SW480 (cell line): ENCODE measurements around the gene CAPN9.
"Not testable (repeated sequence)": the region's sequence is repeated elsewhere in the genome, so short reads cannot be mapped to it uniquely, and the experiment has no call there.

Experiments
- DNase-seq: peaks from one replicate; pipeline ENCODE4 v3.0.0-alpha.2; 2016; ENCODE audit warnings: low spot score

The CAPN9 gene, protein sequence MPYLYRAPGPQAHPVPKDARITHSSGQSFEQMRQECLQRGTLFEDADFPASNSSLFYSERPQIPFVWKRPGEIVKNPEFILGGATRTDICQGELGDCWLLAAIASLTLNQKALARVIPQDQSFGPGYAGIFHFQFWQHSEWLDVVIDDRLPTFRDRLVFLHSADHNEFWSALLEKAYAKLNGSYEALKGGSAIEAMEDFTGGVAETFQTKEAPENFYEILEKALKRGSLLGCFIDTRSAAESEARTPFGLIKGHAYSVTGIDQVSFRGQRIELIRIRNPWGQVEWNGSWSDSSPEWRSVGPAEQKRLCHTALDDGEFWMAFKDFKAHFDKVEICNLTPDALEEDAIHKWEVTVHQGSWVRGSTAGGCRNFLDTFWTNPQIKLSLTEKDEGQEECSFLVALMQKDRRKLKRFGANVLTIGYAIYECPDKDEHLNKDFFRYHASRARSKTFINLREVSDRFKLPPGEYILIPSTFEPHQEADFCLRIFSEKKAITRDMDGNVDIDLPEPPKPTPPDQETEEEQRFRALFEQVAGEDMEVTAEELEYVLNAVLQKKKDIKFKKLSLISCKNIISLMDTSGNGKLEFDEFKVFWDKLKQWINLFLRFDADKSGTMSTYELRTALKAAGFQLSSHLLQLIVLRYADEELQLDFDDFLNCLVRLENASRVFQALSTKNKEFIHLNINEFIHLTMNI

DNA sequence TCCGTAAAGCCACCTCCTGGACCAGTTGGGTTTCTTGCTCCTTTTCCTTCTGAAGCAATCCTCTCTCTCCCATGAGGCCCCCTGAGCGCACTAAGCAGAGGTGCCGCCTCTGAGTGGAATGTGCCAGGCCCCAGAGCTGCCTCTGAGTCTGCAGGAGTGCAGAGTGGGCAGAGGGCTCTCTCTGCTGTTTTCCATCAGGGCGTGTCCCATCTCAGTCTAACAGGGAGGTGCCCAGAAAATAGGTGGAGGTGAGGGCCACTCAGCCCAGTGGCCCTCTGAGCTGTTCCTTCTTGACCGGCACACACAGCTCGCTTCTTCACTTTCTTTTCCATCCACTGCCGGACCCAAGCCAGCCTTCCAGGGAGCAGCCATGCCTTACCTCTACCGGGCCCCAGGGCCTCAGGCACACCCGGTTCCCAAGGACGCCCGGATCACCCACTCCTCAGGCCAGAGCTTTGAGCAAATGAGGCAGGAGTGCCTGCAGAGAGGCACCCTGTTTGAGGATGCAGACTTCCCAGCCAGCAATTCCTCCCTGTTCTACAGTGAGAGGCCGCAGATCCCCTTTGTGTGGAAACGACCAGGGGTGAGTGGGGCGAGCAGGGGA, at the start of gene CAPN9:
Gene CAPN9, plus strand, starts transcription at position 262 of the 604 bp plus-strand sequence. Its CDS starts 109 bp downstream, at position 371.
- no peak for DNase-seq

DNA sequence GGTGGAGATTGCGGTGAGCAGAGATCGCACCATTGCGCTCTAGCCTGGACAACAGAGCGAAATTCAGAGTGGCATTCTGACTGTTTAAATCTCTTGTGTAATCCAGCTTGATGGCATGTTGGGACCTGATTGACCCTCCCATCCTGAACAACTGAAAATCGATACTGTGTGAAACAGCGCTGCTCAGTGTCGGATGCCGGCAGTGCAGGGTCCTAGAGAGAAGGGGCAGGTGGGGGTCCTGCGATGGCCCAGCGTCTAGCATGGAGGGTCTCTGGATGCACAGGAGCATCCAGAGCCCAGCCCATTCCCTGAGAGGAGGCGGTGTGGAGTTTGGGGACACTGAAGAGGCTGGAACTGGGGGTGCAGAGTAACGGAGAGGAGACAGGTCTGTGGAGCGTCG, 49.1 kb upstream of the CAPN9 start:
- no peak for DNase-seq

DNA sequence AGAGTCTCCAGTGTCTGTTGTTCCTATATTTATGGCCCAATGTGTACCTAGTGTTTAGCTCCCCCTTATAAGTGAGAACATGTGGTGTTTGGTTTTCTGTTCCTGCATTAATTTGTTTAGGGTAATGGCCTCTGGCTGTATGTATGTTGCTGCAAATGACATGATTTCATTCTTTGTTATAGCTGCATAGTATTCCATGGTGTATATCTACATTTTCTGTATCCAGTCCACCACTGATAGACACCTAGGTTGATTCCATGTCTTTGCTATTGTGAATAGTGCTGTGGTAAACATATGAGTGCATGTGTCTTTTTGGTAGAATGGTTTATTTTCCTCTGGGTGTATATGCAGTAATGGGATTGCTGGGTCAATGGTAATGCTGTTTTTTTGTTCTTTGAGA, 48.2 kb upstream of the CAPN9 start:
- DNase-seq, result not testable (repeated sequence)

DNA sequence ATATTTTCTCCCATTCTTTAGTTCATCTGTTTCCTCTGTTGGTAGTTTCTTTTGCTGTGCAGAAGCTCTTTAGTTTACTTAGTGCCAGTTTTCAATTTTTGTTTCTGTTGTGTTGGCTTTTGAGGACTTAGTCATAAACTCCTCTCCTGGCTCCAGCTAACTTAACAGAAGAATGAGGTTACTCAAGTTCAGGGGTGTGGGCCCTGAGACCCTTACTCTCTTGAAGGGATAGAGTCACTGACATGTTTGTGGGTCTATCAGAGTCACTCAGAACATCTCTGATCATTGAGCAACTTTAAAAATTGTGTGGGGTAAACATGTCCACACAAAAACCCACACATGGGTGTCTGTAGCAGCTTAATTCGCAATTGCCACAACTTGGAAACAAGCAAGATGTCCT, 47.5 kb upstream of the CAPN9 start:
- DNase-seq, result no peak

DNA sequence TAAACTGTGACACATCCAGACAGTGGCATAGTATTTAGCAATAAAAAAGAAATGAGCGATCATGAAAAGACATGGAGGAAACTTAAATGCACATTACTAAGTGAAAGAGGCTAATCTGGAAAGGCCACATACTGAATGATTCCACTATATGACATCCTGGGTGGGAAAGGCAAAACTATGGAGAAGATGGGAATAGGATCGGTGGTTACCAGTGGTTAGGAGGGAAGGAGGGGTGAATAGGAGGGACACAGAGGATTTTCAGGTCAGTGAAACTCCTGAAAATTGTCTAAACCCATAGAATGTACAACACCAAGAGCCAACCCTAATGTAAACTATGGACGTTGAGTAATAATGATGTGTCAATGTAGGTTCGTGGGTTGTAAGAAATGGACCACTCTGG, 47.1 kb upstream of the CAPN9 start:
- DNase-seq, result no peak

DNA sequence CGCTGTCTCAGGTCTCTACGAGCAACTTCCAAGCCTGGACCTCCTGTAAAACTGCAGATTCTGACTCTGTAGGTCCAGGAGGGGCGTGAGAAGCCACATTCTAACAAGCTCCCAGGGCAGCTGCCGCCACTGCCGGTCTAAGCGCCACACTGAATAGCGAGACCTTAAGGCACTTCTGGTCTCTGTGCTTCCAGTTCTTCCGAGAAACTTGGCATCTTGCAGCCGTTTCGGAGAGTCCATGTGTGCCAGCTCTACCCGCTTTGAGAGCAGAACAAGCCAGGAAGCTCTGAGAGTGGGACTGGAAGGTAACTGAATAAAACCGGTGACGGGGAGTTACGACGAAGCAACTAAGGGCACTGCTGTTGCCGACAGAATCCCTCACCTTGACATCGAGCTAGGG, 45.8 kb upstream of the CAPN9 start:
- DNase-seq, result no peak

DNA sequence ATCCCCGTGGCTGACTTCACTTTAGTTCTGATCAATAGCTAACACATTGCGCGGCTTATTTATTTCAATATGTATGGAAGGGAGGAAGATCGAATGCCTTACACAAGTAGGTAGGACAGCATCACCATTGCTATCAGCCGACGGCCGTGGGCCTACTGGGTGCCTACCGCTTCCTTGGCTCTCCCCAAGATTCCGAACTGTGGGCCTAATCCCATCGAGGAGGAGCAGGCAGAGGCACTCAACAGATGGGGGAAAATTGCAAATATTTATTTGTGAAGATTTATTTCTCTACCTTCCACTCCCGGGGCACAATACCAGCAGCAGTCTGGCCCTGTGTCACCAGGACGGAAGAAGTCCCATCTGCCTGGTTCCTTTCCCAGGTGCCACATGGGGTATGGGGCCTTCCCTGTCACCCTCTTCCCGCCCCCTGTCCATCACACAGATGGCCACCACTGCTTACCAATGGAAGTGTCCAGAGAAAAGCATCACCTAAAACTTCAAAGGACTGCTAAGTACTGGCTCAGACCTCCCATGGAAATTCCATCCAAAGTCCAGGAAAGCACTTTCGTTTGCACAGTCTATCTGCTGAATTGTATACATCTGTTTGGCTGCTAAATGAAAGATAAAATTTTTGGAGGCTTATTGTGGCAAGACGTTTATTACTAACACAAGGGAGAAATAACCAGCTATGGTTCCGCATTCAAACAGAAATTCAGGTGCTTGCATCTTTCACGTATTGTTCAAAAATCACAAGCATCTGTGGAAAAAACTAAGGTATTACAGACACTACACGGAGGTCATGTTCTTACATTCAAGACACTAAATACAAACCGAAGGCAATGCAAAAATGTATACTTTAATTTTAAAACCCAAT, 45.1 kb upstream of the CAPN9 start:
- peak; percentile 53 for DNase-seq

DNA sequence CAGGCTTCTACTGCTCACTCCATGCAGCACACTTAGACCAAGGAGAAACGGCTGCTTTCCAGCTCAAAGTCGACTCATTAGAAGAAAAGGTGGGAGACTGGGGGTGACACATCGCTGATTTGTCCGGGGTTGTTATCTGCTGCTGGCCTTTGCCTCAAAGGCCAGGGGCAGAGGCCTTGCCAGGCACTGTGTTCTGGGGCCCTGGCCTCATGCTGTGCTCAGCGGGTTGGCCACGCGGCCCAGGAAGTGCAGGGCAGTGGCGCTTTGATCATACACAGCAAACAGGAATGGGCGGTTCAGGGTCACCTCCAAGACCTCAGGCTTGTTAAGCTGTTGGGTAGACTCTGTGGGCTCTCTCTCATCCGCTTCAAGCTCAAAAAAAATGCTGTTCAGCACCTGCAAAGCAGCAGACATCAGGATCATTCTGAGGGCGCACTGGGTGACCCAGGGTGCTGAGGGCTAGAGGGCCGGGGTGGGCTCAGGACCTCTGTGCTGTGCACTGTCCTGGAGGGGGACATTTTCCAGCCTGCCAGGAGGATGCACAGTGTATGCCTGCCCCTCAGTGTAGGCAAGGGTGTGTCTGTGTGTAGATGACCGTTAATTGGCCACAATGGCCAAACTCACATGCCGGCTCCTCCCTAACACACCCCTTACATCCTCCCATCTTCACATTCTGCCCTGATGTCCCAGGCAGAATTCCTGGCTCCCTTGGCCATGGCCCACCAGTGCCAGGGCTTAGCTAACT, 44.1 kb upstream of the CAPN9 start:
- peak; percentile 75 for DNase-seq

DNA sequence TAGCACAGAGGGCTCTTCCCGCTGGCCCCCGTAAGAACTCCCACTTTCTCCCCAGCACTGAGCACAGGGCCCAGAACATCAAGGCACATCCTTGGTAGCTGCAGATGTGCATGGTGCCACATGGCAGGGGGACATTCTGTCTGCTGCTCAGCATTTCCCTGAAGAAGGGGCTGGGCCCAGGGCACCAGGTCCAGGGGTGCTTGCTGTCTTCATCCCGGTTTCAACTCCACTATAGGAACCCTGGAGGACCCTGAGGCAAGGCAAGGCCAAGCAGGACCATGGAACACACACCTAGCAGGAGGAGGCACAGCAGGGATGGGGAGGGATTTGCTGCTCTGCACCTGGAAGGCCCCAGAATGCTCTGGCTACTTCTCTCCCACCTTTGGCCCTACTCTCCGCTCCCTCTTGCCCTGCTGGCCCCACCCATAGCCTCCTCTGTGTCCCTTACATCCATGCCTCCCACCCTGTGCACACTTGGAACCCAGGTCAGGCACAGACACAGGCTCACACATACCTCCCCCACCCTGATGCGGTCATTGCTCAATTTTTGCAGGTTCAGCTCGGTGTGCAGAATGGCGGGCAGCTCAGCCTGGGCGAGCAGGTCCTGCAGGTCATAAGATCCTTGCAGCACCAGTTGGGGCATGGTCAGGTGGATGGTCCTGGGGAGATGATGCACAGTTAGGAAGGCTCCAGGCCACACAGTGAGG, 43.4 kb upstream of the CAPN9 start:
- no peak for DNase-seq

DNA sequence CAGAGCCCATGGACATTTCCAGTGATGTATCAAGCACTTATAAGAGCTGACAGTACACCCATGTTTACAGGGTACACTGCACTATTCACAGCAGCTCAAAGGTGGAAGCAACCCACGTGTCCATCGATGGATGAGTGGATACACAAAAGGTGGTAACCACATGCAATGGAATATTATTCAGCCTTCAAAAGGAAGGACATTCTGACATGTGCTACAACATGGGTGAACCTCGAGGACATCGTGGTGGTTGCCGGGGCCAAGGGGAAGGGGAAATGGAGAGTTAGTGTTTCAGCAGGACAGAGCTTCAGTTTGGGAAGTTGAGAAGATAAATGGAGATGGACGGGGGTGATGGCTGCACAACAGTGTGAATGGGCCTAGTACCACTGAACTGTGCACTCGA, 42.4 kb upstream of the CAPN9 start:
- no peak for DNase-seq

DNA sequence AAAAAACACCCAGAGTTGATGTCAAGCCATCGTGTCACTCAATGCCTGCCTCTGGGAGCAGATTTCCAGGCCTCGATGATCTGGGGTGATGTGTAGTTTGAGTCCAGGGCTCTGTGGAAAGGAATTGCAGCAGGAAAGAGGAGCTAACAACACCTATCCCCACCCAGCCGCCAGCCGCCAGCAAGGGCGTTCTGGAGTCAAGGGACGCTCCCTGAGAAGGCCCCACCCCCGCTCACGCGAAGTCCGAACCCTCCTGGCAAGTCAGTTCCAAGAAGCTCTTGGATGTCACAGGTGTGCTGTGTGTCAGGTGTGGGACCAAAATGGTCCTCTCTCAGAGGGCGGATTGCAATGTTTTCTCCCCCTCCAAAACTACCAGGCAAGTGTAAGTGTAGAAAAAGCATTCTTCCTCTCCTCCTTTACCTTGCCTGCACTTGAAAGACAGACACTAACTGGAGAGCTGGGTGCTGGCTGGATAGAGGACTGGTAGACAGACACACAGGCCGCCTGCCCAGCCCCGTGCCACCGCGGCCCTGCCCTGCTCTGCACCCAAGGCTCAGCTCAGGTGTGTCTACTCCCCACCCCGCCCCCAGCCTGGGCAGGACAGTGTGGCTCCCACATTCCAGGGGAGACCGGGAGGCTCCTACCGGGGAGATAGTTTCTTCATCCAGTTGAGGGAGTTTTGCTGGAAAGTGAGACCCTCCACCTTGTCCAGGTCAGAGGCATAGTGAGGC, 41.7 kb upstream of the CAPN9 start:
- no peak for DNase-seq

DNA sequence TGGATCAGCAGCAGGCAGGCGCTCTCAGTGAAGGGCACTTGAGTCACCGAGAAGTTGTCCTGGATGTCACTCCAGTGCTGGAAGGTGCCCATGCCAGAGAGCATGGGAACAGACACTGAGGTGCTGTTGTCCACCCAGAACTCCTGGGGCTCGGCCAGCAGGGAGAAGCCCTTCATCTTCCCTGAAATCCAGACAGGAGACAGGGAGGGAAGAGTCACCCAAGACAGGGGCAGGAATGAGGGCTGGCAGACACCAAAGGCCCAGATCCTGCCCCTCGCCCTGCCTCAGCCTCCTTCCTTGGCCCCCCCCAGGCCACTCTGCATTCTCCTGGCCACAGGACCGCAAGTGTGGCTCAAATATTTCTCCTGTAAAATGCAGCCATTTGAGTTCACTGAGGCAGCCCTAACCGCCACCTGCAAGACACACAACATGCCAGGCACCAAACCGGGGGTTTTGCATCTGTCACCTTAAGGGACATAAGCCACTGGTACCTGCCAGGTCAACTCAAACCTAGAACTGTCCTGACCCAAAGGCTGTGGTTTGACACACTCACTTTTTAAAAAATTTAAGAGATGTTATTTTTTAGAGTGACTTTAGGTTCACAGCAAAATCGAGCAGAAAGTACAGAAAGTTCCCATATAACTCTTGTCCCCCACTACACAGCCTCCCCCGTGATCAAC, 41.0 kb upstream of the CAPN9 start:
- no peak for DNase-seq

DNA sequence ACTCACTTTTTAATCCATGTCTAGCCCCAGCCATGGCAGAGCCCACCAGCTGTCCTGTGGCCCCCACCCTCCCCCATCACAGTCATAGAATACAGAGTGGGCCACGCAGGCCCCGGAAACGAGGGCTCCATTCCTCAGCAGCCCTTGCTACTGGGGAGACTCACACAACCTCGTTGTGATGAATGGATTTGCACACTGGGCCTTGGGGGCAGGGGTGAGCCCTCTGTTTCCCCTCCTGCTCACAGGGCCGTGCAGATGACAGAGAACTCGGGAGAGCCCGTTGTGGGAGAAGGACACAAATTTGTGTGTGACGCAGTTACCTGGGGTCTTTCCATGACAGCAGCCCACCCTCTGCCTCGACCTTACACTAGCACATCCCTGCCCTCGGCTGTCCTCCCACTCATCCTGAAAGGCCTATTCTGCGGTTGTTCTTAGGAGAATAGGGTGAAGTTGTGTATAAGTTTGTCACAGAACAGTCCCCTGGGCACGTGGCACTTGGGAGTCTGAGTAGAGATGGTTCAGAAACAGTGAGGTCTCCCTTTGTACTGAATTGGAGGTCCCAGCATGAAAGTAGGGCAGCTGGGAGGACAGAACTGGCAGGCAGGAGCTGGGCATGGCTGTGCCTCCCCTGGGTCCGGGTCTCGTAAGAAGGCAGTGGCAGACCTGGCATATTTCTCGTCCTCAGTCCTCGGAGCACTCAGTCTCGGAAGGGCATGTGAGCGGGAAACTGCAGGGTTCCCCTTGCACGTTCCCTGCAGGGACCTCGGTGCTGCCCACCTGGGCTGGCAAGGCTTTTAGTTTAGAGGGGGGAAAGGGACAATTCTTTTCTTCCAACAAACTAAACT, 40.1 kb upstream of the CAPN9 start:
- no peak for DNase-seq

DNA sequence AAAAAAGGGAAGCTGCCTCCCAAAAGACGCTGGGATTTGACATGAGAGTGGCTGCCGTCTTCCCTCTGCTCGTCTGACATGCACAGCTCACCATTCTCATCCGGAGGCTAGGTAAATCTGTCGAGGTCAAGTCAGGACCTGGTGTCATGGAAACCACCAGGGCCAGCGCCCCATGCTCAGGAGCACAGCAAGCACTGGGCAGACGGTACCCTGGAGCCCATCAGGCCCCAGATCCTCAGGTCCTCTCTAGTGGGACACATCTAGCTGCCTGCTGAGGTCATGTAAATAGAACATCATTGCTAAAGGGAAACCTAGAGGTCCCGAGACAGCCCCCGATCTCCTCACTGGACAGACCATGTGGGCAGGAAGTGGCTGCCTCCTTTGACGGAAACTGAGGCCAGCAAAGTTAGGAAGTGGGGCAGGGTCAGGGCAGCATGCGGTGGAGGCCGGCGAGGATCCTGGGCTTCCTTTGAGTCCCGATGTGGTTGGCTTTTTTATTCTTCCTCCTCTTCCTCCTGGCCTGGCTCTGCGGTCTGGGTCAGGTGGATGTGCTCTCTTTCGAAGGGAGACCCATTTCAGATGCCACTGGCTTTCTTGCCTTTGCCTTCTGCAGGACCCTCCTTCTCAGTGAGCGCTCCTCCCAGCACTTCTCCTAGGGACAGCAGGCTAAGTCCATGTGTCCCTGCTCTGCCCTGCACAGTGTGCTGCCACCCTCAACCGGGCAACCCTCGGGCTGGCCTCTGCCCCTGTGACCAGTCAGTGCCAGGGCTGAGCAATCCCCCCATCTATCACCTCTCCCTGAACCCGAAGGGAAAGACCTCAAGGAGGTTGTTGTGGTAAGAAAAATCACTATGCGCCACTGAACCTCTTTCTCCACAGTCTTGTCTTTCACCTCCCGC, 39.2 kb upstream of the CAPN9 start:
- no peak for DNase-seq

DNA sequence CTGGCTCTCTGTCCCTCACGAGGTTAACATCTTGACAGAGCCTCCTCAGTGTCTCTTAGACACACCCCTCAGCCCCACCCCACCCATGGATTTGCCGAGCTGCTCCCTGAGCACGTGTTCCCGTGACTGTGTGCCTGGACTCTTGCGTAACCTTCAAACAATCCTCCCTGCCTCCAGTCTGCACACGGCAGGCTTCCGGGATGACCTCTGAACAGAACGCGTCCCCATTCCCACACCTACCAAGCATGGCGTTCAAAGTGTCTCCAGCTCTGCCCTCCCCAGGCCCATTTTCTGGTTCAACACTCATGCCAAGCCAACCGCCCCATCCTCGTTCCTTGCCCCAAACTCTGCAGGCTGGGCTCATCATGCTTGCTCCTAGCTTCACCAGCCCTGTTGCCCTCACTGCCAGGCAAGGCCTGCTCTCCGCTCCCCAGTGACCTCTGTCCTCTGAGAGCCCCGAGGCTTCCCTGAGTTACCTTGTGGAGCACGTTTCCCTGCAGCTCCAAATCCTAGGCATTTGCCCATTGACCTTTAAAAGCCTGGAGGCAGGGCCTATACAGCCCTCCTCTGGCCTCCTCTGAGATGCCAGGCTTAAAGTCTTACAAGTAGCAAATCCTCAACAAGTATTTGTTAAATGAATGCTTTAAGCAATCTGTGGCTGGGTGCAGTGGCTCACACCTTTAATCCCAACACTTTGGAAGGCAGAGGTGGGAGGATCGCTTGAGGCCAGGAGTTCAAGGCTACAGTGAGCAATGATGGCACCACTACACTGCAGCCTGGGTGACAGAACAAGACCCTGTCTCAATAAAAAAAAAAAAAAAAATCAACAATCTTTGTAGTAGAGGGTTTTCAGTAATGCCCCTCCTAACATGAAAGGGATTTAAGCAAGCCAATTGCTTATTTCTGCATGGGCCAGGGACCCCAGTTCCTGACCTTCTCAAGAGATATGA, 38.3 kb upstream of the CAPN9 start:
- DNase-seq, result peak; percentile 50
